H9 (cell line): Measurements from ENCODE around the gene HYAL2. TPM values are rescaled to one million over a fixed set of nuclear protein-coding genes. Genes with fewer than 3 reads are reported as not detected.

Experiments used
- DNase-seq: peaks from one replicate; pipeline ENCODE4 v3.0.0-alpha.2; 2017
- H2AFZ ChIP-seq: one replicate; pipeline ENCODE4 v1.6.1; 2013; ENCODE audit warnings: mild to moderate bottlenecking, low read length, control low read depth, moderate library complexity
- H2AK5ac ChIP-seq: 2 replicates; pipeline ENCODE4 v1.6.1; 2013; ENCODE audit warnings: low read length, control low read depth, mixed read lengths; ENCODE audit not compliant: insufficient read length
- H2BK120ac ChIP-seq: one replicate; pipeline ENCODE4 v1.6.1; 2013; ENCODE audit warnings: low read depth, mild to moderate bottlenecking, low read length, control low read depth, inconsistent platforms; ENCODE audit not compliant: poor library complexity, severe bottlenecking
- H2BK12ac ChIP-seq: 2 replicates; pipeline ENCODE4 v1.6.1; 2013; ENCODE audit warnings: low read length, control low read depth, mixed read lengths, low read depth; ENCODE audit not compliant: insufficient read length
- H2BK15ac ChIP-seq: 2 replicates; pipeline ENCODE4 v1.6.1; 2013; ENCODE audit warnings: low read depth, low read length, control low read depth
- H2BK20ac ChIP-seq: one replicate; pipeline ENCODE4 v1.6.1; 2013; ENCODE audit warnings: low read depth, mild to moderate bottlenecking, low read length, control low read depth, inconsistent platforms; ENCODE audit not compliant: poor library complexity, severe bottlenecking
- H2BK5ac ChIP-seq: 2 replicates; pipeline ENCODE4 v1.6.1; 2013; ENCODE audit warnings: low read length, control low read depth, mixed read lengths; ENCODE audit not compliant: insufficient read length
- H3K14ac ChIP-seq: 2 replicates; pipeline ENCODE4 v1.6.1; 2013; ENCODE audit warnings: low read length, control low read depth; ENCODE audit not compliant: insufficient read depth
- H3K18ac ChIP-seq: 2 replicates; pipeline ENCODE4 v1.6.1; 2013; ENCODE audit warnings: low read depth, mild to moderate bottlenecking, mixed read lengths, low read length, control low read depth; ENCODE audit not compliant: insufficient read length
- H3K23ac ChIP-seq: 2 replicates; pipeline ENCODE4 v1.6.1; 2013; ENCODE audit warnings: low read length, control low read depth, mixed read lengths, low read depth; ENCODE audit not compliant: insufficient read length
- H3K23me2 ChIP-seq: 2 replicates; pipeline ENCODE4 v1.6.1; 2013; ENCODE audit warnings: low read depth, mild to moderate bottlenecking, mixed read lengths, low read length, control low read depth; ENCODE audit not compliant: insufficient read length, poor library complexity, severe bottlenecking
- H3K27ac ChIP-seq: 2 replicates; pipeline ENCODE4 v1.5.1; 2013; ENCODE audit warnings: low read length, control low read depth, mixed read lengths, low read depth; ENCODE audit not compliant: insufficient read length
- H3K27me3 ChIP-seq: 2 replicates; pipeline ENCODE4 v1.6.1; 2013; ENCODE audit warnings: low read length, control low read depth, inconsistent platforms; ENCODE audit not compliant: insufficient read depth
- H3K4ac ChIP-seq: 2 replicates; pipeline ENCODE4 v1.6.1; 2013; ENCODE audit warnings: low read depth, mild to moderate bottlenecking, control low read depth, inconsistent platforms, low read length, moderate library complexity
- H3K4me1 ChIP-seq: 2 replicates; pipeline ENCODE4 v1.6.1; 2013; ENCODE audit warnings: low read length, control low read depth, inconsistent platforms; ENCODE audit not compliant: insufficient read depth
- H3K4me2 ChIP-seq: 2 replicates; pipeline ENCODE4 v1.6.1; 2013; ENCODE audit warnings: low read length, control low read depth, mixed read lengths; ENCODE audit not compliant: insufficient read length, insufficient read depth
- H3K56ac ChIP-seq: 2 replicates; pipeline ENCODE4 v1.6.1; 2013; ENCODE audit warnings: low read depth, mild to moderate bottlenecking, mixed read lengths, low read length, control low read depth; ENCODE audit not compliant: insufficient read length
- H3K79me1 ChIP-seq: 2 replicates; pipeline ENCODE4 v1.6.1; 2013; ENCODE audit warnings: low read depth, mild to moderate bottlenecking, moderate library complexity, low read length, control low read depth, inconsistent platforms; ENCODE audit not compliant: insufficient read depth, poor library complexity, severe bottlenecking
- H3K79me2 ChIP-seq: 2 replicates; pipeline ENCODE4 v1.6.1; 2013; ENCODE audit warnings: low read length, control low read depth, inconsistent platforms; ENCODE audit not compliant: insufficient read depth
- H3K9ac ChIP-seq: 2 replicates; pipeline ENCODE4 v1.6.1; 2013; ENCODE audit warnings: low read length, control low read depth, mixed read lengths; ENCODE audit not compliant: insufficient read length; ENCODE audit errors: extremely low read depth
- H3K9me3 ChIP-seq: one replicate; pipeline ENCODE4 v1.6.1; 2013; ENCODE audit warnings: low read depth, low read length, inconsistent platforms; ENCODE audit not compliant: control insufficient read depth
- H3T11ph ChIP-seq: one replicate; pipeline ENCODE4 v1.6.1; 2013; ENCODE audit warnings: mild to moderate bottlenecking, low read length, control low read depth, inconsistent platforms
- H4K20me1 ChIP-seq: one replicate; pipeline ENCODE4 v1.6.1; 2013; ENCODE audit not compliant: control insufficient read depth, insufficient read length, insufficient read depth
- H4K5ac ChIP-seq: 2 replicates; pipeline ENCODE4 v1.6.1; 2013; ENCODE audit warnings: low read depth, mild to moderate bottlenecking, mixed read lengths, low read length, control low read depth; ENCODE audit not compliant: insufficient read length
- H4K8ac ChIP-seq: replicated peaks from 2 replicates; pipeline ENCODE4 v1.6.1; 2013; ENCODE audit warnings: low read length, control low read depth, mixed read lengths, low read depth; ENCODE audit not compliant: insufficient read length
- H4K91ac ChIP-seq: 2 replicates; pipeline ENCODE4 v1.6.1; 2013; ENCODE audit warnings: low read depth, mild to moderate bottlenecking, moderate library complexity, mixed read lengths, low read length, control low read depth; ENCODE audit not compliant: insufficient read length
- H3K27ac Mint-ChIP-seq, 3 experiments: 2 replicates in 2 of 3; 3 replicates in 1 of 3; pipeline ENCODE4 v1.8.0; 2020 to 2021; ENCODE audit warnings: mixed read lengths in 3 of 3, mild to moderate bottlenecking in 1 of 3, moderate library complexity in 1 of 3
- H3K27me3 Mint-ChIP-seq: 2 replicates; pipeline ENCODE4 v1.8.0; 2021; ENCODE audit warnings: low read depth, mild to moderate bottlenecking, moderate library complexity, mixed read lengths
- H3K36me3 Mint-ChIP-seq, 3 experiments: 2 replicates in 2 of 3; 3 replicates in 1 of 3; pipeline ENCODE4 v1.8.0; 2020 to 2021; ENCODE audit warnings: low read depth in 3 of 3, mixed read lengths in 3 of 3; ENCODE audit not compliant: insufficient read depth in 1 of 3
- H3K4me1 Mint-ChIP-seq, 2 experiments: 2 replicates each; pipeline ENCODE4 v1.8.0; 2020; ENCODE audit warnings: mixed read lengths in 2 of 2
- H3K4me3 Mint-ChIP-seq, 2 experiments: 2 replicates in 1 of 2; 3 replicates in 1 of 2; pipeline ENCODE4 v1.8.0; 2020 to 2021; ENCODE audit warnings: mild to moderate bottlenecking in 2 of 2, mixed read lengths in 2 of 2, moderate library complexity in 1 of 2
- H3K9me3 Mint-ChIP-seq, 2 experiments: 2 replicates in 1 of 2; 3 replicates in 1 of 2; pipeline ENCODE4 v1.8.0; 2020; ENCODE audit warnings: mild to moderate bottlenecking in 2 of 2, mixed read lengths in 2 of 2, moderate library complexity in 1 of 2
- CTCF ChIP-seq: fragments of 200-600 bp; sonication (generic); conservative IDR thresholded peaks from 3 replicates; pipeline ENCODE4 v1.8.0; 2021; ENCODE audit warnings: antibody characterized with exemption, mild to moderate bottlenecking
- WGBS: extraction: QIAGEN DNeasy Blood & Tissue Kit; methylation state at CpG from one replicate; pipeline ENCODE4 v1.1.7; 2013; ENCODE audit warnings: missing lambda C conversion rate, low lambda C conversion rate, mixed read lengths; ENCODE audit not compliant: insufficient read length; ENCODE audit errors: extremely low coverage; 5-methylcytosine and 5-hydroxymethylcytosine counted together
- total RNA-seq: library from RNA; stranded (reverse); gene quantifications from 2 replicates; pipeline ENCODE4 v1.2.1, GENCODE V29; 2021

The HYAL2 gene
- total RNA-seq, 1 experiment from 2014 or later = 51.9 TPM

- no peak overlapping the region for H2BK12ac ChIP-seq
- H2BK20ac ChIP-seq = no peak overlapping the region
- DNase-seq = no peak
- no peak for TF ChIP-seq CTCF
- no peak overlapping the region for H2AK5ac ChIP-seq
- H2BK120ac ChIP-seq = no peak overlapping the region
- no peak overlapping the region for H4K8ac ChIP-seq
- H4K20me1 ChIP-seq = no peaks in the 10 kb centered on the region
- no peak overlapping the region for H3K27ac ChIP-seq
- H3K9me3 ChIP-seq = no peaks in the 10 kb centered on the region
- no peak overlapping the region for H2BK15ac ChIP-seq
- no peak overlapping the region for H3K14ac ChIP-seq
- H3K23ac ChIP-seq = no peak overlapping the region
- H4K5ac ChIP-seq = no peak overlapping the region
- peaks cover 48 to 58% (median 57%) of the 10 kb centered on the region in 3 experiments for H3K36me3 Mint-ChIP-seq
- no peaks in the 10 kb centered on the region for H3K4me1 ChIP-seq
- H3K27me3 Mint-ChIP-seq = peaks cover under 1% of the 10 kb centered on the region; the same call in 1 of the 2 replicates
- H2BK5ac ChIP-seq = no peak overlapping the region
- no peak overlapping the region for H3K4me2 ChIP-seq
- H3K4me1 Mint-ChIP-seq = peaks cover 8 to 22% of the 10 kb centered on the region in 2 experiments
- H3K23me2 ChIP-seq = no peaks in the 10 kb centered on the region
- H3K4me3 Mint-ChIP-seq = no peak overlapping the region
- H3K56ac ChIP-seq = no peak overlapping the region
- H3K79me1 ChIP-seq = no peaks in the 10 kb centered on the region
- H3T11ph ChIP-seq = no peak overlapping the region
- no peak overlapping the region for H2AFZ ChIP-seq
- H3K9me3 Mint-ChIP-seq = peaks cover 9 to 12% of the 10 kb centered on the region in 2 experiments
- H3K79me2 ChIP-seq = no peaks in the 10 kb centered on the region
- H3K4ac ChIP-seq = no peak overlapping the region
- no peak overlapping the region for H3K18ac ChIP-seq
- no peak overlapping the region for H3K9ac ChIP-seq
- WGBS = no CpG with 5 or more reads among the region's 4 CpGs
- no peaks in the 10 kb centered on the region for H3K27me3 ChIP-seq
- H3K27ac Mint-ChIP-seq = 0 out of 7 replicates have a peak overlapping the region, but pooled peaks of 1 of the 3 experiments have one; percentile 38
- H4K91ac ChIP-seq = no peak overlapping the region
Observed at GRCh38 chr3:50314816-50315215, 7.7 kb downstream of the HYAL2 start.
